Endothelial cell of umbilical vein (primary cell): ENCODE results near the gene GPRIN2.

Experiments
- POLR2A ChIP-seq: IDR thresholded peaks from 2 replicates; pipeline ENCODE4 v1.6.1; 2012; ENCODE audit warnings: low read depth, mild to moderate bottlenecking, control low read depth, low read length
- TF ChIP-seq, protein P1 (sequence below), 2 donors: IDR thresholded peaks; 1 replicate in 1 of 2; 2 replicates in 1 of 2; pipeline ENCODE4 v1.5.1; 2011; ENCODE audit warnings: low read length in 2 of 2, mild to moderate bottlenecking in 2 of 2, moderate library complexity in 2 of 2, control low read depth in 1 of 2, inconsistent platforms in 1 of 2, low read depth in 1 of 2; ENCODE audit not compliant: insufficient read depth in 1 of 2; ENCODE audit errors: extremely low read depth in 1 of 2

DNA sequence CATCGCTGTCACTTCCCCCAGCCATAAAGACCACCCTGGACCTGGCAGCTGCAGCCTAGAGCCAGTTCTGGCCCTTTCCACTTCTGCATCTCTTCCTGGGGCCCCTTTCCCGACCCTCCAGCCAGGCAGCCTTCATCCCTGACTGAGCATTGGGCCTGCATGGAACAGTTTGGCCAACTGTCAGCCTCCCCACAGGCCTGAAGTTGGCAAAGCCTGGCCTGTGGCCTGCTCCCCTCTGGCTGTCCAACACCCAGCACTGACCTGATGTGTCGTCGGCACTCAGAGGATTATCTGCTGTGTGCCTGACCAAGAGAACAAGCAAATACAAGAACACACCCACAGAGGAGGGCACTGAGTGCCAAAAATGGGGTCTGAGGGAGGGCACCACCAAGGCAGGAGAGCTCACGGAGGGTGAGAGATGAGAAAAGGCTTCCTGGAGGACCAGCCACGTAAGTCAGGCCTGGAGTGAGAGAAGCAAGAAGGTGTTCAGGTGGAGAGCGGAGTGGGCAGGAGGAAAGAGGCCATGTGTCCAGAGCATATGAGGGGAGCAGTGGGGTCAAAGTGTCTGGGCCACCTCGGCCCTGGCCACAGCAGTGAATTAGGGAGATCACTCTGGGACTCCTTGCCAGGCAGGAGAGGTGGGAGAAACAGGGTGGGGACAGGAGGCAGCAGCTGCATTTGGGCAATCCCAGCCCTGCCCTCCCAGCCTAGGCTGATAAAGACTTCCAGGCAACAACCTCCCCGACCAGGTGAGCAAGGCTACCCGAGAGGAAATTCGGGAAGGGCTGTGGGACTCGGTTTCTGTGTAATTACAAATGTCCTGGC lies 4.5 kb downstream of the GPRIN2 start:
- TF ChIP-seq, protein P1, sequence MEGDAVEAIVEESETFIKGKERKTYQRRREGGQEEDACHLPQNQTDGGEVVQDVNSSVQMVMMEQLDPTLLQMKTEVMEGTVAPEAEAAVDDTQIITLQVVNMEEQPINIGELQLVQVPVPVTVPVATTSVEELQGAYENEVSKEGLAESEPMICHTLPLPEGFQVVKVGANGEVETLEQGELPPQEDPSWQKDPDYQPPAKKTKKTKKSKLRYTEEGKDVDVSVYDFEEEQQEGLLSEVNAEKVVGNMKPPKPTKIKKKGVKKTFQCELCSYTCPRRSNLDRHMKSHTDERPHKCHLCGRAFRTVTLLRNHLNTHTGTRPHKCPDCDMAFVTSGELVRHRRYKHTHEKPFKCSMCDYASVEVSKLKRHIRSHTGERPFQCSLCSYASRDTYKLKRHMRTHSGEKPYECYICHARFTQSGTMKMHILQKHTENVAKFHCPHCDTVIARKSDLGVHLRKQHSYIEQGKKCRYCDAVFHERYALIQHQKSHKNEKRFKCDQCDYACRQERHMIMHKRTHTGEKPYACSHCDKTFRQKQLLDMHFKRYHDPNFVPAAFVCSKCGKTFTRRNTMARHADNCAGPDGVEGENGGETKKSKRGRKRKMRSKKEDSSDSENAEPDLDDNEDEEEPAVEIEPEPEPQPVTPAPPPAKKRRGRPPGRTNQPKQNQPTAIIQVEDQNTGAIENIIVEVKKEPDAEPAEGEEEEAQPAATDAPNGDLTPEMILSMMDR (IDR thresholded peaks at IDR 0.05; ENCODE audit: extremely low read depth in 1 of 2, insufficient read depth in 1 of 2, low read depth in 1 of 2, low read length in 2 of 2): no peak
- TF ChIP-seq POLR2A: no peak
